ENCODE data around the gene ODC1.

Gene ODC1

GRCh38 chr2:10439185-10439879, 8.8 kb downstream of the ODC1 start:
- H3K4me3 ChIP-seq (ENCODE audit: low read length), result no peak overlapping the region
- no peak for TF ChIP-seq CTCF (IDR thresholded peaks at IDR 0.05; ENCODE audit: insufficient read depth, low read depth, low read length, missing control alignments)
- DNase-seq (ENCODE audit: low read depth), result no peak

- H3K4me3 ChIP-seq (ENCODE audit: low read length), result no peak overlapping the region
- DNase-seq (ENCODE audit: low read depth), result no peak
- no peak for TF ChIP-seq CTCF (IDR thresholded peaks at IDR 0.05; ENCODE audit: insufficient read depth, low read depth, low read length, missing control alignments)
These were observed 9.4 kb downstream of the ODC1 start for GRCh38 chr2:10438688-10439087.

- DNase-seq (ENCODE audit: low read depth), result no peak
- TF ChIP-seq CTCF (IDR thresholded peaks at IDR 0.05; ENCODE audit: insufficient read depth, low read depth, low read length, missing control alignments), result no peak
- H3K4me3 ChIP-seq (ENCODE audit: low read length), result no peak overlapping the region
These were observed 10.3 kb downstream of the ODC1 start for GRCh38 chr2:10437806-10438205.

- no peak for TF ChIP-seq CTCF (IDR thresholded peaks at IDR 0.05; ENCODE audit: insufficient read depth, low read depth, low read length, missing control alignments)
- H3K4me3 ChIP-seq (ENCODE audit: low read length), result no peak overlapping the region
- no peak for DNase-seq (ENCODE audit: low read depth)
These were observed 11.5 kb downstream of the ODC1 start for GRCh38 chr2:10436583-10437110.

- H3K4me3 ChIP-seq (ENCODE audit: low read length), result no peak overlapping the region
- no peak for TF ChIP-seq CTCF (IDR thresholded peaks at IDR 0.05; ENCODE audit: insufficient read depth, low read depth, low read length, missing control alignments)
- no peak for DNase-seq (ENCODE audit: low read depth)
These were observed 12.3 kb downstream of the ODC1 start for GRCh38 chr2:10435820-10436204.

- peak; percentile 92 for TF ChIP-seq CTCF (IDR thresholded peaks at IDR 0.05; ENCODE audit: insufficient read depth, low read depth, low read length, missing control alignments)
- DNase-seq (ENCODE audit: low read depth), result peak; percentile 62
- H3K4me3 ChIP-seq (ENCODE audit: low read length), result no peak overlapping the region
These were observed 13.0 kb downstream of the ODC1 start for GRCh38 chr2:10434886-10435819.
